Suprapubic skin (tissue), 4 donors: ENCODE results near the gene TNFSF8. TPM values are rescaled to one million over a fixed set of nuclear protein-coding genes. Genes with fewer than 3 reads are reported as not detected.
A peak's percentile ranks its signal among the peaks of the same experiment; 100 is the strongest.

ENCODE experiments used
- DNase-seq, 2 donors: peaks; one replicate each; pipeline ENCODE4 v3.0.0-alpha.2; 2019; ENCODE audit warnings: low spot score in 2 of 2
- H3K27ac ChIP-seq: fragments of 200-600 bp; sonication (generic); one replicate; pipeline ENCODE4 v1.5.1; 2019
- H3K27me3 ChIP-seq: fragments of 200-600 bp; sonication (generic); one replicate; pipeline ENCODE4 v1.5.1; 2019
- H3K36me3 ChIP-seq: fragments of 200-600 bp; sonication (generic); one replicate; pipeline ENCODE4 v1.5.1; 2019
- H3K4me1 ChIP-seq: fragments of 200-600 bp; sonication (generic); one replicate; pipeline ENCODE4 v1.5.1; 2019
- H3K4me3 ChIP-seq: fragments of 200-600 bp; sonication (generic); one replicate; pipeline ENCODE4 v1.5.1; 2019; ENCODE audit warnings: mild to moderate bottlenecking
- H3K9me3 ChIP-seq: fragments of 200-600 bp; sonication (generic); one replicate; pipeline ENCODE4 v1.5.1; 2019
- CTCF ChIP-seq, 2 donors: fragments of 200-600 bp in 1 of 2; fragments of 450-650 bp in 1 of 2; sonication (generic) in 1 of 2; IDR thresholded peaks; one replicate each; pipeline ENCODE4 v1.5.1; 2016 to 2019; ENCODE audit warnings: antibody characterized with exemption in 2 of 2, mild to moderate bottlenecking in 1 of 2, moderate library complexity in 1 of 2
- EP300 ChIP-seq: sonication (generic); formaldehyde crosslinking; IDR thresholded peaks from one replicate; pipeline ENCODE4 v1.6.1; 2017; ENCODE audit warnings: antibody characterized with exemption
- POLR2A ChIP-seq, 2 donors: fragments of 450-650 bp; IDR thresholded peaks; one replicate each; pipeline ENCODE4 v1.6.1; 2017; ENCODE audit warnings: antibody characterized with exemption in 2 of 2, mild to moderate bottlenecking in 2 of 2, moderate library complexity in 2 of 2
- POLR2AphosphoS5 ChIP-seq, 3 donors: sonication (generic); formaldehyde crosslinking; IDR thresholded peaks; one replicate each; pipeline ENCODE4 v1.6.1; 2017; ENCODE audit warnings: antibody characterized with exemption in 3 of 3
- WGBS: methylation state at CpG from one replicate; pipeline ENCODE4 v1.1.5; 2018; 5-methylcytosine and 5-hydroxymethylcytosine counted together
- total RNA-seq, 4 donors: library from RNA; depleted of rRNA; stranded (reverse); fragments of >200 nt; gene quantifications; one replicate each; pipeline ENCODE4 v1.1.0, GENCODE V29; 2016

The TNFSF8 gene
- total RNA-seq, 4 donors from 2014 or later: 0.23 to 4.0 (median 1.4) TPM

DNA sequence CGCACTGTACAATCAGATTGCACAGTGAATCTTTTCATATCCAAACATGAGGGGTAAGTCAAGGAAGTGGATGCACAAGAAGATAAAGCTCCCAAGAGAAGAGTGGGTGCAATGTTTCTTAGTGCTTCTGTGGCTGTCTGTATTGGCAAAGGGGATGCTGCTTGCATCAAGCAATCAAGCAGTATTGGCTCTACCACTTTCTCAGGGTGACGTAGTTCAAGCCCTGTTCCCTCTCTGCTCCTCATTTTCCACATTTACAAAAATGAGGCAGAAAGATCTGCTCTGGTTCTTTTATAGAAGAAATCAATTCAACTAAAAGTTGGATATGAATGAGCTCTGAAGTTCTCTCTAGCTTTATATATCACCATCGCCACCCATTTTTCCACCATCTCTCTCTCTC, 2.3 kb downstream of the TNFSF8 start:
- Histone ChIP-seq H3K9me3 (no peaks in the 10 kb centered on the region), H3K36me3 (no peaks in the 10 kb centered on the region), H3K4me1 (no peaks in the 10 kb centered on the region), H3K27me3 (peaks cover 22% of the 10 kb centered on the region), H3K4me3 (peak overlapping the region; percentile 26), H3K27ac (peak overlapping the region; percentile 67)
- TF ChIP-seq CTCF (IDR thresholded peaks at IDR 0.05): no peak
- WGBS: 88% methylated on average over 3 of the region's 3 CpGs
- no peak for DNase-seq

DNA sequence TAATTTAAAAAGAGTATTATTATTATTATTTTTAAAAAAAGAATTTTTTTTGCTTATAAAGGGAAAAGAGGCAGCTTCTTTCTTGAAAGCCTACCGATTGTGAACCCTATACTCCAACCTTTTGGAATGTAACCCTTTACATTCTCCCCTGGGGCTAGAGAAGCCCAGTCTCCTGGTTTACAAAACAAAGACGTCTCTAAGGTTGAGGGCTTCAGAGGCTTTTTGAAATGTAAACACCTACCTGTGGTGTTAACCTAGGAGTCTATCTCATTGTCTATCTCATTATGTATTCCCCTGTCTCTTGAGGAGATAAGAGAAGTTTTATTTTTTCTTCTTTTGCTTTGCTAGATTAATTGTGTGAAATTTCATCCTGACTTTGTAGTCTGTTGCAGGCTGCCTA, 4.7 kb downstream of the TNFSF8 start:
- peaks cover 27% of the 10 kb centered on the region for H3K27me3 ChIP-seq
- H3K9me3 ChIP-seq: no peaks in the 10 kb centered on the region
- 61% methylated on average over 2 of the region's 2 CpGs for WGBS
- no peak overlapping the region for H3K4me3 ChIP-seq
- TF ChIP-seq EP300: no peak
- TF ChIP-seq CTCF (IDR thresholded peaks at IDR 0.05): no peak
- TF ChIP-seq POLR2A (IDR thresholded peaks at IDR 0.05): no peak
- no peak for TF ChIP-seq POLR2AphosphoS5 (IDR thresholded peaks at IDR 0.05)
- no peak for DNase-seq
- H3K27ac ChIP-seq: no peak overlapping the region
- no peaks in the 10 kb centered on the region for H3K4me1 ChIP-seq
- no peaks in the 10 kb centered on the region for H3K36me3 ChIP-seq

- no peak for DNase-seq
- Histone ChIP-seq H3K27me3 (peaks cover 27% of the 10 kb centered on the region), H3K4me1 (no peaks in the 10 kb centered on the region), H3K27ac (no peak overlapping the region), H3K4me3 (no peak overlapping the region), H3K36me3 (no peaks in the 10 kb centered on the region), H3K9me3 (no peaks in the 10 kb centered on the region)
- no peak for TF ChIP-seq EP300
- TF ChIP-seq POLR2AphosphoS5 (IDR thresholded peaks at IDR 0.05): no peak
- TF ChIP-seq CTCF (IDR thresholded peaks at IDR 0.05): no peak
- TF ChIP-seq POLR2A (IDR thresholded peaks at IDR 0.05): no peak
- 69% methylated on average over 3 of the region's 3 CpGs for WGBS
Measured at GRCh38 chr9:114925039-114925438, 5.4 kb downstream of the TNFSF8 start.

- Histone ChIP-seq H3K27me3 (peaks cover 27% of the 10 kb centered on the region), H3K27ac (no peak overlapping the region), H3K9me3 (no peaks in the 10 kb centered on the region), H3K4me3 (no peak overlapping the region), H3K4me1 (no peaks in the 10 kb centered on the region), H3K36me3 (no peaks in the 10 kb centered on the region)
- DNase-seq: no peak
- TF ChIP-seq POLR2A (IDR thresholded peaks at IDR 0.05) (no peak), CTCF (IDR thresholded peaks at IDR 0.05) (no peak), POLR2AphosphoS5 (IDR thresholded peaks at IDR 0.05) (no peak), EP300 (no peak)
Measured at GRCh38 chr9:114924327-114924726, 6.1 kb downstream of the TNFSF8 start.

DNA sequence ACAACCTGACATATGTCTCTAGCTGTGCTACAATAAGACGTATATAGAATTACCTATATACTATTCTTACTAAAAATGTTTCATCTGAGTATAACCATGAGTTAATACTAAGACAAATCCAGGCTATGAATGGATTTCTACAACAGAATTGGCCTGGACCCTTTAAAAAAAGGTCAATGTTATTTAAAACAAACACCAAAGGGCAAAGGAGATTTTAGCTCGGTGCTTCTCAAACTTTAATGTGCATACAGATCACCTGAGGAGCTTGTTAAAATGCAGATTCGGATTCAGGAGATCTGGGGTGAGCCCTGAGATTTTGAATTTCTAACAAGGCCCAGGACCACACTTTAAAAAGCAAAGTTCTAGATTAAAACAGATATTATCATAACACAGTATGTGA, 6.5 kb downstream of the TNFSF8 start:
- TF ChIP-seq POLR2A (IDR thresholded peaks at IDR 0.05): no peak
- Histone ChIP-seq H3K4me1 (no peaks in the 10 kb centered on the region), H3K27me3 (peaks cover 27% of the 10 kb centered on the region), H3K27ac (no peak overlapping the region), H3K36me3 (no peaks in the 10 kb centered on the region), H3K4me3 (no peak overlapping the region), H3K9me3 (no peaks in the 10 kb centered on the region)
- 94% methylated on average over 3 of the region's 3 CpGs for WGBS
- no peak for DNase-seq

- DNase-seq: no peak
- Histone ChIP-seq H3K9me3 (no peaks in the 10 kb centered on the region), H3K4me3 (no peak overlapping the region), H3K27ac (no peak overlapping the region), H3K4me1 (no peaks in the 10 kb centered on the region), H3K36me3 (no peaks in the 10 kb centered on the region), H3K27me3 (peaks cover 12% of the 10 kb centered on the region)
- TF ChIP-seq POLR2AphosphoS5 (IDR thresholded peaks at IDR 0.05) (no peak), CTCF (IDR thresholded peaks at IDR 0.05) (no peak), EP300 (no peak), POLR2A (IDR thresholded peaks at IDR 0.05) (no peak)
- 95% methylated on average over 1 of the region's 1 CpG for WGBS
Measured at GRCh38 chr9:114921171-114921570, 9.2 kb downstream of the TNFSF8 start.
